CD14-positive monocyte (primary cell): ENCODE data around the gene PTK7. TPM values are rescaled to one million over a fixed set of nuclear protein-coding genes. Genes with fewer than 3 reads are reported as not detected.

ENCODE experiments used
- DNase-seq, 3 donors: peaks; one replicate each; pipeline ENCODE4 v3.0.0-alpha.2; 2011 to 2022
- H2AFZ ChIP-seq: 2 replicates; pipeline ENCODE4 v1.6.0; 2012; ENCODE audit warnings: mild to moderate bottlenecking, low read depth, low read length, inconsistent platforms; ENCODE audit not compliant: insufficient read depth, poor library complexity, severe bottlenecking
- H3K27ac ChIP-seq, 2 donors: 1 replicate in 1 of 2; 2 replicates in 1 of 2; pipeline ENCODE4 v1.5.1; 2012 to 2013; ENCODE audit warnings: low read length in 2 of 2, control low read depth in 1 of 2, inconsistent platforms in 1 of 2, low read depth in 1 of 2, mild to moderate bottlenecking in 1 of 2
- H3K27me3 ChIP-seq, 2 donors: one replicate each; pipeline versions ENCODE4 v1.6.0 to v1.6.1; 2011 to 2013; ENCODE audit warnings: low read length in 2 of 2; ENCODE audit not compliant: control insufficient read depth in 2 of 2, insufficient read depth in 2 of 2
- H3K36me3 ChIP-seq, 2 donors: replicated peaks in 1 of 2; 1 replicate in 1 of 2; 2 replicates in 1 of 2; pipeline versions ENCODE4 v1.5.1 to v1.6.1; 2012 to 2013; ENCODE audit warnings: low read length in 2 of 2, control low read depth in 1 of 2, inconsistent platforms in 1 of 2, mild to moderate bottlenecking in 1 of 2; ENCODE audit not compliant: insufficient read depth in 2 of 2, control insufficient read depth in 1 of 2
- H3K4me1 ChIP-seq, 2 donors: 1 replicate in 1 of 2; 2 replicates in 1 of 2; pipeline versions ENCODE4 v1.5.1 to v1.6.1; 2012 to 2013; ENCODE audit warnings: low read length in 2 of 2, control low read depth in 1 of 2, inconsistent platforms in 1 of 2, mild to moderate bottlenecking in 1 of 2, moderate library complexity in 1 of 2; ENCODE audit not compliant: insufficient read depth in 2 of 2, control insufficient read depth in 1 of 2
- H3K4me2 ChIP-seq: replicated peaks from 2 replicates; pipeline ENCODE3; 2012; ENCODE audit warnings: low read length, moderate library complexity, mild to moderate bottlenecking; ENCODE audit not compliant: poor library complexity, severe bottlenecking; ENCODE audit errors: extremely low read depth
- H3K4me3 ChIP-seq, 3 experiments: fragments of 200-600 bp in 1 of 3; sonication (generic) in 1 of 3; replicated peaks in 1 of 3; 1 replicate in 2 of 3; 2 replicates in 1 of 3; pipeline ENCODE4 v1.5.1; 2011 to 2013; ENCODE audit warnings: low read length in 3 of 3, mild to moderate bottlenecking in 3 of 3, control low read depth in 2 of 3, low read depth in 2 of 3, inconsistent platforms in 1 of 3, moderate library complexity in 1 of 3
- H3K79me2 ChIP-seq: 2 replicates; pipeline ENCODE4 v1.6.0; 2012; ENCODE audit warnings: mild to moderate bottlenecking, control low read depth, inconsistent platforms, low read length, moderate library complexity; ENCODE audit not compliant: insufficient read depth
- H3K9ac ChIP-seq: 2 replicates; pipeline ENCODE4 v1.6.0; 2017; ENCODE audit warnings: low read length, mild to moderate bottlenecking; ENCODE audit not compliant: insufficient read depth, poor library complexity, severe bottlenecking
- H3K9me3 ChIP-seq, 2 donors: replicated peaks in 1 of 2; 1 replicate in 1 of 2; 2 replicates in 1 of 2; pipeline versions ENCODE4 v1.5.1 to v1.6.1; 2012 to 2013; ENCODE audit warnings: low read length in 2 of 2, control low read depth in 1 of 2; ENCODE audit not compliant: control insufficient read depth in 1 of 2, insufficient read depth in 1 of 2
- H4K20me1 ChIP-seq: 2 replicates; pipeline ENCODE4 v1.6.0; 2012; ENCODE audit warnings: mild to moderate bottlenecking, low read length, control low read depth, moderate library complexity; ENCODE audit not compliant: insufficient read depth
- H3K27ac Mint-ChIP-seq, 7 donors: one replicate each; pipeline ENCODE4 v1.8.0; 2020; ENCODE audit warnings: mild to moderate bottlenecking in 7 of 7, mixed read lengths in 7 of 7, moderate library complexity in 6 of 7, inconsistent platforms in 2 of 7
- H3K27me3 Mint-ChIP-seq, 3 donors: one replicate each; pipeline ENCODE4 v1.8.0; 2021 to 2022; ENCODE audit warnings: low read depth in 3 of 3, mild to moderate bottlenecking in 3 of 3, mixed read lengths in 3 of 3, moderate library complexity in 3 of 3, inconsistent platforms in 1 of 3
- H3K36me3 Mint-ChIP-seq, 2 donors: one replicate each; pipeline ENCODE4 v1.8.0; 2020; ENCODE audit warnings: mixed read lengths in 2 of 2, inconsistent platforms in 1 of 2, mild to moderate bottlenecking in 1 of 2
- H3K4me1 Mint-ChIP-seq: one replicate; pipeline ENCODE4 v1.8.0; 2020; ENCODE audit warnings: mild to moderate bottlenecking, mixed read lengths
- H3K4me3 Mint-ChIP-seq, 2 donors: one replicate each; pipeline ENCODE4 v1.8.0; 2020; ENCODE audit warnings: mild to moderate bottlenecking in 2 of 2, mixed read lengths in 2 of 2, moderate library complexity in 1 of 2
- H3K9me3 Mint-ChIP-seq, 7 donors: one replicate each; pipeline ENCODE4 v1.8.0; 2020 to 2022; ENCODE audit warnings: mixed read lengths in 7 of 7, mild to moderate bottlenecking in 6 of 7, moderate library complexity in 6 of 7, inconsistent platforms in 2 of 7
- WGBS: methylation state at CpG from one replicate; pipeline ENCODE4 v1.1.5; 2013; ENCODE audit warnings: missing lambda C conversion rate; ENCODE audit not compliant: insufficient coverage; 5-methylcytosine and 5-hydroxymethylcytosine counted together
- intact Hi-C, 2 donors: fragments of 100-400 bp; cut with micrococcal nuclease; formaldehyde crosslinking; loops; one replicate each; pipeline versions ENCODE4 v1.15.0 to v1.15.1; 2023
- polyA plus RNA-seq, 3 donors: library from polyadenylated mRNA; depleted of rRNA in 1 of 3; unstranded in 2 of 3; stranded (reverse) in 1 of 3; fragments of 300-500 nt in 2 of 3; fragments of >200 nt in 1 of 3; fragmentation: Illumina TruSeq in 2 of 3; gene quantifications; 1 replicate in 2 of 3; 2 replicates in 1 of 3; pipeline ENCODE4 v1.2.3, GENCODE V29; 2012 to 2021
- TF ChIP-seq, protein P1 (sequence below): fragments of 200-600 bp; IDR thresholded peaks from one replicate; pipeline ENCODE4 v1.8.0; 2022; ENCODE audit warnings: antibody characterized with exemption, mild to moderate bottlenecking

PTK7 gene
- polyA plus RNA-seq, 3 donors = 0.19 TPM; not detected in 2

DNA sequence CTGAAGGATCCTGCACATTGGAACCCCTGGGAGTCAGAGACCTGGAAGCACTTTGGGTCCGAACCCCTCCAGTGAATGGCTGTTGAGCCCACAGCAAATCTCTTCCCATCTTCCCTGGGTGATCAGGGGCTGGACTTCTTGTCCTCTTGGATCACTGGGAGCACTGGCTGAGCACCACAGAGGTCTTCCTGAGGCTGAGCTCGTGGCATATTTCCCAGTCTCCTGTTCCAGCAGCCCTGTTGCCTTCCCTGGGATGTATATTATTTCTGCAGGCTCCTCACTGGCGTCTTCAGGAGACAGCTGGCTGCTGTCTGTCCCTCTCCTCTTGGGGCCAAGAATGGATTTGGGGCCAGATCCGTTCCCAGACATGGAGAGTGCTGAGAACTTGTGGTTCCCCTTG is 43.4 kb downstream of the PTK7 start:
- no peak overlapping the region for H3K4me3 Mint-ChIP-seq
- WGBS = 100% methylated on average over 3 of the region's 4 CpGs
- H2AFZ ChIP-seq = no peak overlapping the region
- intact Hi-C loops = no loop called here
- H3K27me3 ChIP-seq = no peaks in the 10 kb centered on the region
- H3K27ac ChIP-seq = no peak overlapping the region
- H3K27ac Mint-ChIP-seq = no peak overlapping the region
- H3K36me3 ChIP-seq = no peaks in the 10 kb centered on the region
- no peaks in the 10 kb centered on the region for H3K9me3 ChIP-seq
- H3K79me2 ChIP-seq = no peaks in the 10 kb centered on the region
- peaks cover 13 to 14% of the 10 kb centered on the region in 2 donors for H3K4me1 ChIP-seq
- TF ChIP-seq, protein P1, sequence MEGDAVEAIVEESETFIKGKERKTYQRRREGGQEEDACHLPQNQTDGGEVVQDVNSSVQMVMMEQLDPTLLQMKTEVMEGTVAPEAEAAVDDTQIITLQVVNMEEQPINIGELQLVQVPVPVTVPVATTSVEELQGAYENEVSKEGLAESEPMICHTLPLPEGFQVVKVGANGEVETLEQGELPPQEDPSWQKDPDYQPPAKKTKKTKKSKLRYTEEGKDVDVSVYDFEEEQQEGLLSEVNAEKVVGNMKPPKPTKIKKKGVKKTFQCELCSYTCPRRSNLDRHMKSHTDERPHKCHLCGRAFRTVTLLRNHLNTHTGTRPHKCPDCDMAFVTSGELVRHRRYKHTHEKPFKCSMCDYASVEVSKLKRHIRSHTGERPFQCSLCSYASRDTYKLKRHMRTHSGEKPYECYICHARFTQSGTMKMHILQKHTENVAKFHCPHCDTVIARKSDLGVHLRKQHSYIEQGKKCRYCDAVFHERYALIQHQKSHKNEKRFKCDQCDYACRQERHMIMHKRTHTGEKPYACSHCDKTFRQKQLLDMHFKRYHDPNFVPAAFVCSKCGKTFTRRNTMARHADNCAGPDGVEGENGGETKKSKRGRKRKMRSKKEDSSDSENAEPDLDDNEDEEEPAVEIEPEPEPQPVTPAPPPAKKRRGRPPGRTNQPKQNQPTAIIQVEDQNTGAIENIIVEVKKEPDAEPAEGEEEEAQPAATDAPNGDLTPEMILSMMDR = no peak
- DNase-seq = no peak
- H3K4me3 ChIP-seq = no peak overlapping the region
- no peaks in the 10 kb centered on the region for H3K9me3 Mint-ChIP-seq
- H3K9ac ChIP-seq = no peak overlapping the region
- no peak overlapping the region for H3K4me2 ChIP-seq
- peaks cover 0 to 6% (median 4%) of the 10 kb centered on the region in 3 donors for H3K27me3 Mint-ChIP-seq
- H3K4me1 Mint-ChIP-seq = peaks cover 25% of the 10 kb centered on the region
- no peaks in the 10 kb centered on the region for H3K36me3 Mint-ChIP-seq
- no peaks in the 10 kb centered on the region for H4K20me1 ChIP-seq

DNA sequence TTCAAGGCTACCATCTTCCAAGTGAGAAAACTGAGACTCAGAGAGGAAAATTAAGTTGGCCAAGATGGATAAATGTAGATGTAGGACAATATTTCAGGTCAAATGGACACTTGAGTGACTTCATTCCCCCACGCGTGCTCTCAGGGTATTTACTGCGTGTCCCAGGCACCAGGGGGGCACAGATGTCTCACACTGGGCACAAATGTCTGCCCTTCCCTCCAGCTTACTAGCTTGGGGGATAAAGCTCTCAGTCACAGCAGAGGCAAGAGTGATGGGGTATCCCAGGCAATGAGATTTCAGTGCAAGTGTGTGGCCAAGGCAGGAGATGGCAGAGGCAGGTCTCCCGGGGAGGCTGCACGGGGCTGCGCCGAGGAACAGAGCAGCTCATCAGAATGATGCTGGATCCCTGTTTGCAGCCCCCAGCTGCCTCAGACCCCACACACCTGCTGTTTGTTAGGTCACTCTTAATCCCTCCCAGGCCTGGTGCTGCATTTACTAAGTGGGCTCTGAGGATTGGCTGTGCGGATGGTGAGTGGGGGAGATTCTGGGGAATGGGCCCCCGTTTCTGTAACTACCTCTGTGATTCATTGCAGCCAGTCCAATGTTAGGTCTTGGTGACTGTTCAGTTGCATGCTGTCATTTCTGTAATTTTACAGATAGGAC is 44.1 kb downstream of the PTK7 start:
- Histone ChIP-seq H3K4me2 (no peak overlapping the region), H2AFZ (no peak overlapping the region), H3K4me3 (no peak overlapping the region), H3K4me1 (peaks cover 13 to 14% of the 10 kb centered on the region in 2 donors), H3K36me3 (no peaks in the 10 kb centered on the region), H3K27ac (no peak overlapping the region), H3K9me3 (no peaks in the 10 kb centered on the region), H3K79me2 (no peaks in the 10 kb centered on the region), H3K9ac (no peak overlapping the region), H4K20me1 (no peaks in the 10 kb centered on the region), H3K27me3 (no peaks in the 10 kb centered on the region)
- Mint-ChIP-seq H3K36me3 (no peaks in the 10 kb centered on the region), H3K27ac (no peak overlapping the region), H3K4me3 (no peak overlapping the region), H3K27me3 (peaks cover 0 to 4% (median 3%) of the 10 kb centered on the region in 3 donors), H3K9me3 (no peaks in the 10 kb centered on the region), H3K4me1 (peaks cover 22% of the 10 kb centered on the region)
- no peak for DNase-seq
- intact Hi-C loops = no loop called here
- TF ChIP-seq, protein P1 = no peak
- WGBS = 92% methylated on average over 4 of the region's 9 CpGs
